SK-N-SH treated with all-trans-retinoic acid at 6 μM for 48 hours (cell line): ENCODE data around the gene PCGF5.

Experiments used
- ARNTL ChIP-seq: fragments of 450-650 bp; formaldehyde crosslinking; IDR thresholded peaks from 2 replicates; pipeline ENCODE4 v1.5.0; 2020; ENCODE audit warnings: low read depth, mild to moderate bottlenecking, moderate library complexity, borderline replicate concordance
- BACH2 ChIP-seq: fragments of 250-450 bp; sonication (Bioruptor Pico); IDR thresholded peaks from 2 replicates; pipeline ENCODE4 v1.9.0; 2021; ENCODE audit warnings: mild to moderate bottlenecking, borderline replicate concordance
- CREB5 ChIP-seq: fragments of 250-450 bp; sonication (Bioruptor Pico); IDR thresholded peaks from 2 replicates; pipeline ENCODE4 v1.5.1; 2020; ENCODE audit warnings: low read depth, mild to moderate bottlenecking, moderate library complexity
- CSDC2 ChIP-seq: fragments of 250-450 bp; sonication (Bioruptor Pico); IDR thresholded peaks from 2 replicates; pipeline ENCODE4 v1.5.0; 2020; ENCODE audit warnings: mild to moderate bottlenecking, moderate library complexity
- GLIS3 ChIP-seq: fragments of 250-450 bp; sonication (Bioruptor Pico); IDR thresholded peaks from 2 replicates; pipeline ENCODE4 v1.5.0; 2020; ENCODE audit warnings: mild to moderate bottlenecking, moderate library complexity
- PATZ1 ChIP-seq: fragments of 250-450 bp; sonication (Bioruptor Pico); IDR thresholded peaks from 2 replicates; pipeline ENCODE4 v1.8.0; 2020; ENCODE audit warnings: mild to moderate bottlenecking, moderate library complexity, borderline replicate concordance
- RARB ChIP-seq: fragments of 250-450 bp; sonication (Bioruptor Pico); IDR thresholded peaks from 2 replicates; pipeline ENCODE4 v1.8.0; 2021; ENCODE audit warnings: mild to moderate bottlenecking, moderate library complexity
- TOX ChIP-seq: fragments of 250-450 bp; sonication (Bioruptor Pico); IDR thresholded peaks from 2 replicates; pipeline ENCODE4 v1.8.0; 2021; ENCODE audit warnings: mild to moderate bottlenecking, moderate library complexity, borderline replicate concordance
- ZC3H10 ChIP-seq: fragments of 250-450 bp; sonication (Bioruptor Pico); IDR thresholded peaks from 2 replicates; pipeline ENCODE4 v1.5.1; 2021; ENCODE audit warnings: mild to moderate bottlenecking, moderate library complexity
- ZFP3 ChIP-seq: fragments of 250-450 bp; sonication (Bioruptor Pico); IDR thresholded peaks from 2 replicates; pipeline ENCODE4 v1.5.0; 2020; ENCODE audit warnings: mild to moderate bottlenecking, moderate library complexity
- ZNF565 ChIP-seq: fragments of 450-650 bp; formaldehyde crosslinking; conservative IDR thresholded peaks from 2 replicates; pipeline ENCODE4 v1.5.0; 2020; ENCODE audit warnings: low read depth, mild to moderate bottlenecking, moderate library complexity
- ZNF70 ChIP-seq: fragments of 450-650 bp; formaldehyde crosslinking; IDR thresholded peaks from 2 replicates; pipeline ENCODE4 v1.5.0; 2020; ENCODE audit warnings: mild to moderate bottlenecking, moderate library complexity

DNA sequence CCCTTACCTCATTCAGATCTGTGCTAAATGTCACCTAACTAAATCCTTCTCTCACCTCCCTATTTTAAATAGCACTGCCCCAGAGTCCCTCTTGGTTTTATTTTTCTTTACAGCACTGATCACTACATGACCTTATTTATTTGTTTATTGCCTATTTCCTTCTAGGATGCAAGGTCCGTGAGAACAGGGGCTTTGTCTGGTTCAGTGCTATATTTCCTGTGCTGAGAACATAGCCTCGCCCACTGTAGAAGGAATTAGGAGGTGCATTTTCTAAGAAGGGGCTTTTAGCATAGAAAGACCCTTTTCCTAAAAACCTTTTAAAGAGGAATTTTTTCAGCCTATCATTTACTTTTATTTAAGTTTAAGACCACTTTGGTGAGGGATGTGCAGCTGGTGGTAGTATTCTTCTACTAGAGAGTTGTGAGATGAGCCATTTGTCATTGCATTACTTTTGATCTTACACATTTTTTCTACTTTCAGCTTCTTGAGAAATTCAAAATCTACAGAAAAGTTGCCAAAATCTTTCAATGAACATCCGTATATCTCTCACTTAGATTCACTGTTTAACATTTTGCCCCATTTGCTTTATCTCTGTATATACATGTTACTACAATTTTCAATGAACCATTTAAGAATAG is 13.5 kb upstream of the PCGF5 start:
- TF ChIP-seq ZNF565 (CRISPR knock-in tag) (no peak), RARB (CRISPR knock-in tag) (no peak), ARNTL (CRISPR knock-in tag) (no peak), PATZ1 (CRISPR knock-in tag) (no peak), ZNF70 (CRISPR knock-in tag) (no peak), GLIS3 (CRISPR knock-in tag) (no peak), TOX (no peak), CSDC2 (CRISPR knock-in tag) (no peak), BACH2 (CRISPR knock-in tag) (no peak), CREB5 (no peak), ZFP3 (CRISPR knock-in tag) (no peak), ZC3H10 (CRISPR knock-in tag) (no peak)
